Neuronal stem cell (in vitro differentiated cells): ENCODE data around the gene PTPRD.

Experiments
- DNase-seq: peaks from one replicate; pipeline ENCODE4 v3.0.0-alpha.2; 2013; ENCODE audit warnings: low spot score
- H2AFZ ChIP-seq: one replicate; pipeline ENCODE4 v1.6.1; 2013; ENCODE audit warnings: mild to moderate bottlenecking, low read length, inconsistent platforms
- H2AK5ac ChIP-seq: 2 replicates; pipeline ENCODE4 v1.6.1; 2013; ENCODE audit warnings: low read depth, mild to moderate bottlenecking, inconsistent platforms, low read length, moderate library complexity, mixed read lengths
- H2BK120ac ChIP-seq: 2 replicates; pipeline ENCODE4 v1.6.1; 2013; ENCODE audit warnings: low read depth, mild to moderate bottlenecking, inconsistent platforms, low read length, moderate library complexity, mixed read lengths
- H2BK12ac ChIP-seq: one replicate; pipeline ENCODE4 v1.6.1; 2013; ENCODE audit warnings: low read length, inconsistent platforms
- H2BK15ac ChIP-seq: 2 replicates; pipeline ENCODE4 v1.6.1; 2013; ENCODE audit warnings: mild to moderate bottlenecking, low read length, inconsistent platforms, mixed read lengths
- H2BK5ac ChIP-seq: one replicate; pipeline ENCODE4 v1.6.1; 2013; ENCODE audit warnings: inconsistent platforms, mild to moderate bottlenecking, low read length, moderate library complexity
- H3K14ac ChIP-seq: one replicate; pipeline ENCODE4 v1.6.1; 2013; ENCODE audit warnings: low read length, inconsistent platforms
- H3K18ac ChIP-seq: 2 replicates; pipeline ENCODE4 v1.6.1; 2013; ENCODE audit warnings: low read length, inconsistent platforms
- H3K23ac ChIP-seq: 2 replicates; pipeline ENCODE4 v1.6.1; 2013; ENCODE audit warnings: low read depth, mild to moderate bottlenecking, mixed read lengths, low read length, inconsistent platforms; ENCODE audit not compliant: poor library complexity
- H3K27ac ChIP-seq: replicated peaks from 3 replicates; pipeline ENCODE4 v1.5.1; 2013; ENCODE audit warnings: low read length, inconsistent platforms
- H3K27me3 ChIP-seq, 3 experiments: 2 replicates each; pipeline ENCODE4 v1.6.1; 2013; ENCODE audit warnings: low read length in 3 of 3, mild to moderate bottlenecking in 2 of 3, inconsistent platforms in 1 of 3, low read depth in 1 of 3, mixed read lengths in 1 of 3, moderate library complexity in 1 of 3; ENCODE audit not compliant: control insufficient read depth in 3 of 3, insufficient read depth in 3 of 3
- H3K36me3 ChIP-seq, 2 donors: replicated peaks in 1 of 2; 2 replicates each; pipeline ENCODE4 v1.6.1; 2013; ENCODE audit warnings: low read length in 2 of 2; ENCODE audit not compliant: control insufficient read depth in 2 of 2, insufficient read depth in 2 of 2
- H3K4ac ChIP-seq: 2 replicates; pipeline ENCODE4 v1.6.1; 2013; ENCODE audit warnings: inconsistent platforms, mild to moderate bottlenecking, low read length, moderate library complexity
- H3K4me1 ChIP-seq, 2 donors: 1 replicate in 1 of 2; 2 replicates in 1 of 2; pipeline ENCODE4 v1.6.1; 2013; ENCODE audit warnings: low read length in 2 of 2, low read depth in 1 of 2; ENCODE audit not compliant: control insufficient read depth in 2 of 2, insufficient read depth in 1 of 2
- H3K4me2 ChIP-seq: one replicate; pipeline ENCODE4 v1.6.1; 2013; ENCODE audit warnings: mild to moderate bottlenecking, low read length, inconsistent platforms; ENCODE audit not compliant: insufficient read depth, poor library complexity, severe bottlenecking
- H3K4me3 ChIP-seq, 2 donors: 2 replicates each; pipeline ENCODE4 v1.5.1; 2013; ENCODE audit warnings: low read length in 2 of 2, mild to moderate bottlenecking in 2 of 2, inconsistent platforms in 1 of 2, moderate library complexity in 1 of 2
- H3K79me1 ChIP-seq: one replicate; pipeline ENCODE4 v1.6.1; 2013; ENCODE audit warnings: low read depth, mild to moderate bottlenecking, inconsistent platforms, low read length, moderate library complexity
- H3K9ac ChIP-seq: one replicate; pipeline ENCODE4 v1.6.1; 2013; ENCODE audit warnings: mild to moderate bottlenecking, low read depth, low read length, inconsistent platforms; ENCODE audit not compliant: poor library complexity
- H3K9me3 ChIP-seq, 2 donors: replicated peaks in 1 of 2; 2 replicates each; pipeline versions ENCODE3 to v1.6.1; 2013; ENCODE audit warnings: low read length in 2 of 2, mild to moderate bottlenecking in 2 of 2, inconsistent platforms in 1 of 2, low read depth in 1 of 2, mixed read lengths in 1 of 2, moderate library complexity in 1 of 2; ENCODE audit not compliant: control insufficient read depth in 2 of 2, insufficient read depth in 1 of 2
- H4K8ac ChIP-seq: one replicate; pipeline ENCODE4 v1.6.1; 2013; ENCODE audit warnings: low read depth, mild to moderate bottlenecking, inconsistent platforms, low read length, moderate library complexity
- H4K91ac ChIP-seq: one replicate; pipeline ENCODE4 v1.6.1; 2013; ENCODE audit warnings: low read length, low read depth, mild to moderate bottlenecking, inconsistent platforms; ENCODE audit not compliant: poor library complexity
- WGBS, 2 donors: extraction: QIAGEN DNeasy Blood & Tissue Kit; methylation state at CpG; one replicate each; pipeline ENCODE4 v1.1.7; 2013; ENCODE audit warnings: missing lambda C conversion rate in 2 of 2, mixed read lengths in 1 of 2; ENCODE audit not compliant: insufficient read length in 2 of 2, insufficient replicate concordance in 1 of 2; ENCODE audit errors: extremely low coverage in 2 of 2; 5-methylcytosine and 5-hydroxymethylcytosine counted together

Gene PTPRD

DNA sequence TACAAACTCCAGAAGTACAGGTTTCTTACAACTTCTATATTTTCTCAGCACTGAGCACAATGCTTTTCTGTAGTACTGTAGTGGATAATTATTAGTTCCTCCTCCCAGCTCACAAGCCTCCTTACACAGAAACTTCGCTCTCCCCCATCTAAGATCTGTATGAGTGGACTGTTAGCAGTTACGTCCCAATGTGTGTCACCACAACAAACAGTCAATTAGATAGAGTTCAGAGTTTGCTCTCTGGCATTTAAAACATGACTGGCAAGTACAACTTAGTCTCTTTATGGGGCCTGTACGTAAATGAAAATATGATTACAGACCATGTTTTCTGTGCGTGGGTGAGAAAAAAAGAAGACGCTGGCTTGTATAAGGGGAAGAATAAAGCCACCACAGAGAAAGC lies 2181.9 kb downstream of the PTPRD start:
- Histone ChIP-seq H3K9me3 (no peaks in the 10 kb centered on the region), H4K8ac (no peak overlapping the region), H3K27ac (no peak overlapping the region), H3K23ac (no peak overlapping the region), H3K9ac (no peak overlapping the region), H2BK120ac (no peak overlapping the region), H3K14ac (no peak overlapping the region), H3K4me1 (no peaks in the 10 kb centered on the region), H2BK5ac (no peak overlapping the region), H3K79me1 (no peaks in the 10 kb centered on the region), H3K27me3 (peaks cover 0 to 2% (median 0%) of the 10 kb centered on the region in 3 experiments), H3K18ac (no peak overlapping the region), H3K36me3 (peaks cover 2 to 10% of the 10 kb centered on the region in 2 donors), H2AK5ac (no peak overlapping the region), H2BK15ac (no peak overlapping the region), H3K4ac (no peak overlapping the region), H3K4me3 (no peak overlapping the region), H2AFZ (no peak overlapping the region), H3K4me2 (no peak overlapping the region), H4K91ac (no peak overlapping the region), H2BK12ac (no peak overlapping the region)
- no CpG with 5 or more reads among the region's 5 CpGs for WGBS, 2 donors
- DNase-seq, result no peak

DNA sequence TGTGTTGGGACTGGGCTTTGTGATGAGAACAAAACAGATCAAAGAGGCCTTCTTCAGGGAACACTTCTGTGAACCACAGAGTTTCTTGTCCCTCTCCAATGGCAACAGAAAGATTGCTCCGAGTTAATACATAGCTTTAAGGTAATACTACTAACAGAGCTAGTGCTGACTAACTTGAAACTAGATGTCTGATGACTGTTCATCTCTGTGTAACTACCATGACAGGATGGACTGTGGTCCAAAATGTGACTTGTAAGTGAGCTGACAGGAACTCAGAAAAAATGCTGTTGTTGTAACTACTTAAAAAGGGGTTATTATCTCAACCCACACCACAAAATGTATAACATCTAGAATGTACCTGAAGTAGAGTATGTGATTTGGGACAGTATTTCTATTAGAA lies 2183.0 kb downstream of the PTPRD start:
- no peak overlapping the region for H2AK5ac ChIP-seq

DNA sequence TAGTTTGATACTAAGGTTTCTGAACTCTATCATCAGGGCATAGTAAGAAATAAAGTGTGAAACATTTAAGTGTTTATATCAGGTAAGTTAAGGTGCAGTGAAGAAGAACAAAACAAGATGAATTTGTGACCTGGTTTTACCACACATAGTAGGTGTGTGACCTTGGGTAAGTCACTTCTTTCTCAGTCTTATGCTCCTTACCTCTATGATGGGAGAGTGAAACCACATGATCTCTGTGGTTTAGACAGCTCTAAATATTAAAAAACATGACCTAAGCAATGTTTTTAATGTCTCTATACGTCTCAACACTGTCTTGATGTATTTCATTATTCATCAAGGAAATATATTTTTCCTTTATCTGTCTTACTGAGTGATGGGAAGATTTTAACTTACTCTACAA lies 2183.6 kb downstream of the PTPRD start:
- Histone ChIP-seq H2BK5ac (no peak overlapping the region), H3K36me3 (peaks cover 0 to 7% of the 10 kb centered on the region in 2 donors), H4K8ac (no peak overlapping the region), H3K14ac (no peak overlapping the region), H3K27ac (no peak overlapping the region), H2BK12ac (no peak overlapping the region), H3K9me3 (no peaks in the 10 kb centered on the region), H3K4me2 (no peak overlapping the region), H4K91ac (no peak overlapping the region), H3K4me3 (no peak overlapping the region), H3K4me1 (no peaks in the 10 kb centered on the region), H2AK5ac (no peak overlapping the region), H2BK120ac (no peak overlapping the region), H3K27me3 (no peaks in the 10 kb centered on the region), H2AFZ (no peak overlapping the region), H3K9ac (no peak overlapping the region), H3K18ac (no peak overlapping the region), H3K4ac (no peak overlapping the region), H3K79me1 (no peaks in the 10 kb centered on the region), H3K23ac (no peak overlapping the region), H2BK15ac (no peak overlapping the region)
- no CpG with 5 or more reads among the region's 1 CpG for WGBS, 2 donors
- no peak for DNase-seq

More for the DNA sequence above, 2183.0 kb downstream of the PTPRD start:
- no peak overlapping the region for H3K4ac ChIP-seq
- peaks cover under 1 to 7% of the 10 kb centered on the region in 2 donors for H3K36me3 ChIP-seq
- H2BK120ac ChIP-seq, result no peak overlapping the region
- no peak overlapping the region for H3K4me3 ChIP-seq
- H3K27me3 ChIP-seq, result peaks cover 0 to under 1% (median 0%) of the 10 kb centered on the region in 3 experiments
- no peak overlapping the region for H3K27ac ChIP-seq
- H2AFZ ChIP-seq, result no peak overlapping the region
- no peaks in the 10 kb centered on the region for H3K9me3 ChIP-seq
- H2BK12ac ChIP-seq, result no peak overlapping the region
- H4K91ac ChIP-seq, result no peak overlapping the region
- H3K4me1 ChIP-seq, result no peaks in the 10 kb centered on the region
- DNase-seq, result no peak
- H3K4me2 ChIP-seq, result no peak overlapping the region
- H2BK15ac ChIP-seq, result no peak overlapping the region
- no CpG with 5 or more reads among the region's 1 CpG for WGBS, 2 donors
- H3K14ac ChIP-seq, result no peak overlapping the region
- H3K9ac ChIP-seq, result no peak overlapping the region
- no peak overlapping the region for H4K8ac ChIP-seq
- H3K18ac ChIP-seq, result no peak overlapping the region
- H3K79me1 ChIP-seq, result no peaks in the 10 kb centered on the region
- H3K23ac ChIP-seq, result no peak overlapping the region
- H2BK5ac ChIP-seq, result no peak overlapping the region

DNA sequence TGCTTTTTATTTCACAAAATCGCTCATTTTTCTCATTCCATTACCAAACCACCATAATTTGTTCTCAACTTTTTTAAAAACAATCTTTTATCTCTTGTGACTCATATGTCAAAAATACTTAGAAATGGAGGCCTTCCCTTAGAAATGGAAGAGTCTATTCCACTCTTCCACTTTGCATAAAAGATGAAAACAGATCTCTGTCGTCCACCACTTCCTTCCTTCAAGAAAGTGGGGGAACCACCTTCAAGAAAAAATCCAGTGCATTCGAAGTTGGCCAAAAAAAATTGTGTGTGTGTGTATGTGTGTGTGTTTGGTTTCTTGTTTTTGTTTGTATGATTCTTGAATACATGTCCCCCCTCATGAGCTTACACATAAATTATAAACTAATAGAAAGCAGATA lies 2184.4 kb downstream of the PTPRD start:
- WGBS, 2 donors, result 100% methylated on average over 1 of the region's 3 CpGs
- no peak overlapping the region for H2BK5ac ChIP-seq
- H3K4me1 ChIP-seq, result no peaks in the 10 kb centered on the region
- H3K36me3 ChIP-seq, result peaks cover 0 to 7% of the 10 kb centered on the region in 2 donors
- no peak overlapping the region for H3K23ac ChIP-seq
- no peak overlapping the region for H4K8ac ChIP-seq
- H3K14ac ChIP-seq, result no peak overlapping the region
- no peak overlapping the region for H3K4me3 ChIP-seq
- no peak overlapping the region for H2BK12ac ChIP-seq
- H2BK120ac ChIP-seq, result no peak overlapping the region
- H3K9ac ChIP-seq, result no peak overlapping the region
- H3K79me1 ChIP-seq, result no peaks in the 10 kb centered on the region
- no peak overlapping the region for H2AFZ ChIP-seq
- no peak overlapping the region for H3K18ac ChIP-seq
- no peak overlapping the region for H4K91ac ChIP-seq
- DNase-seq, result no peak
- no peak overlapping the region for H3K4me2 ChIP-seq
- H3K27me3 ChIP-seq, result no peaks in the 10 kb centered on the region
- no peak overlapping the region for H2BK15ac ChIP-seq
- no peaks in the 10 kb centered on the region for H3K9me3 ChIP-seq
- H2AK5ac ChIP-seq, result no peak overlapping the region
- no peak overlapping the region for H3K27ac ChIP-seq
- H3K4ac ChIP-seq, result no peak overlapping the region
